ENCODE data around the gene REXO1. TPM values are rescaled to one million over a fixed set of nuclear protein-coding genes. Genes with fewer than 3 reads are reported as not detected.

Gene REXO1
- total RNA-seq, 1 donor: 9.0 TPM

GRCh38 chr19:1866693-1867348 lies 18.5 kb upstream of the REXO1 start:
- TF ChIP-seq CTCF (IDR thresholded peaks at IDR 0.05; ENCODE audit: insufficient read depth, low read length): no peak
- DNase-seq (ENCODE audit: low read depth): no peak
- no peak overlapping the region for H3K4me3 ChIP-seq (ENCODE audit: low read depth, low read length)

- no peak for DNase-seq (ENCODE audit: low read depth)
- peak overlapping the region; percentile 74 for H3K4me3 ChIP-seq (ENCODE audit: low read depth, low read length)
Measured at GRCh38 chr19:1865172-1866010, 17.1 kb upstream of the REXO1 start.

GRCh38 chr19:1864480-1865171 lies 16.3 kb upstream of the REXO1 start:
- DNase-seq (ENCODE audit: low read depth): peak; percentile 45
- H3K4me3 ChIP-seq (ENCODE audit: low read depth, low read length): peak overlapping the region; percentile 74
- peak; percentile 64 for TF ChIP-seq CTCF (IDR thresholded peaks at IDR 0.05; ENCODE audit: insufficient read depth, low read length)

More at GRCh38 chr19:1865172-1866010, 17.1 kb upstream of the REXO1 start:
- TF ChIP-seq CTCF (IDR thresholded peaks at IDR 0.05; ENCODE audit: insufficient read depth, low read length): no peak

- peak; percentile 91 for DNase-seq (ENCODE audit: low read depth)
Measured at GRCh38 chr19:1863638-1864479, 15.6 kb upstream of the REXO1 start.

GRCh38 chr19:1863328-1863637 lies 15.0 kb upstream of the REXO1 start, which contains the start of gene KLF16:
Gene KLF16 (minus strand): TSS chr19:1863579. CDS start chr19:1863497, 82 bp downstream.
- no peak for DNase-seq (ENCODE audit: low read depth)
- peak within 1 kb of the TSS; percentile 90 for H3K4me3 ChIP-seq (ENCODE audit: low read depth, low read length)
- no peak for TF ChIP-seq CTCF (IDR thresholded peaks at IDR 0.05; ENCODE audit: insufficient read depth, low read length)

More at GRCh38 chr19:1863638-1864479, 15.6 kb upstream of the REXO1 start:
- no peak for TF ChIP-seq CTCF (IDR thresholded peaks at IDR 0.05; ENCODE audit: insufficient read depth, low read length)
- peak overlapping the region; percentile 74 for H3K4me3 ChIP-seq (ENCODE audit: low read depth, low read length)
